Heart right ventricle (tissue), 16 donors: ENCODE results near the gene MAD1L1. TPM values are rescaled to one million over a fixed set of nuclear protein-coding genes. Genes with fewer than 3 reads are reported as not detected.

Experiments used
- ATAC-seq, 8 donors: fragments of 200-7000 bp; cut with Tn5 transposase; one replicate each; pipeline ENCODE4 v1.9.1; 2020; ENCODE audit warnings: mild to moderate bottlenecking in 8 of 8, moderate library complexity in 8 of 8, moderate number of reproducible peaks in 1 of 8
- DNase-seq, 2 donors: peaks; one replicate each; pipeline ENCODE4 v3.0.0-alpha.2; 2020
- H3K27ac ChIP-seq, 10 donors: fragments of 200-600 bp; sonication (generic) in 2 of 10; one replicate each; pipeline versions ENCODE4 v1.5.0 to v1.8.0; 2020 to 2022; ENCODE audit warnings: mild to moderate bottlenecking in 3 of 10
- H3K27me3 ChIP-seq, 7 donors: fragments of 200-600 bp; one replicate each; pipeline ENCODE4 v1.8.0; 2021 to 2022; ENCODE audit warnings: mild to moderate bottlenecking in 2 of 7
- H3K36me3 ChIP-seq, 9 donors: fragments of 200-600 bp; sonication (generic) in 1 of 9; one replicate each; pipeline versions ENCODE4 v1.5.0 to v1.8.0; 2020 to 2022; ENCODE audit warnings: mild to moderate bottlenecking in 2 of 9
- H3K4me1 ChIP-seq, 9 donors: fragments of 200-600 bp; sonication (generic) in 1 of 9; one replicate each; pipeline versions ENCODE4 v1.5.0 to v1.8.0; 2020 to 2022; ENCODE audit warnings: mild to moderate bottlenecking in 4 of 9
- H3K4me3 ChIP-seq, 10 donors: fragments of 200-600 bp; sonication (generic) in 2 of 10; one replicate each; pipeline versions ENCODE4 v1.5.0 to v1.8.0; 2020 to 2022; ENCODE audit warnings: mild to moderate bottlenecking in 7 of 10, moderate library complexity in 2 of 10
- H3K9me3 ChIP-seq, 11 donors: fragments of 200-600 bp in 10 of 11; sonication (generic) in 2 of 11; one replicate each; pipeline versions ENCODE4 v1.5.0 to v1.8.0; 2013 to 2022; ENCODE audit warnings: mild to moderate bottlenecking in 2 of 11, control low read depth in 1 of 11, moderate library complexity in 1 of 11
- CTCF ChIP-seq, 9 donors: fragments of 200-600 bp; sonication (generic) in 2 of 9; IDR thresholded peaks; one replicate each; pipeline versions ENCODE4 v1.5.0 to v1.8.0; 2021 to 2022; ENCODE audit warnings: antibody characterized with exemption in 9 of 9, mild to moderate bottlenecking in 5 of 9, moderate library complexity in 1 of 9
- WGBS, 2 donors: extraction: QIAGEN DNeasy Blood & Tissue Kit; methylation state at CpG; one replicate each; pipeline ENCODE4 v1.1.7; 2013; ENCODE audit warnings: inconsistent platforms in 1 of 2; 5-methylcytosine and 5-hydroxymethylcytosine counted together
- intact Hi-C, 10 donors: fragments of 100-400 bp; cut with DNase I; formaldehyde crosslinking; loops; one replicate each; pipeline versions ENCODE4 v1.11.1 to v1.14.2; 2022
- polyA plus RNA-seq, 2 donors: library from polyadenylated mRNA; stranded (reverse); fragments of 200-250 nt; gene quantifications; one replicate each; pipeline ENCODE4 v1.2.3, GENCODE V29; 2013
- total RNA-seq, 10 donors: library from RNA; stranded (reverse); fragmentation: NEBNext Ultra II Directional in 3 of 10; extraction: Animal tissue kit (Norgen Biotek cat#: 25700) in 3 of 10; gene quantifications; one replicate each; pipeline versions ENCODE4 v1.2.1 to v1.2.4, GENCODE V29; 2021 to 2023
- donor health status: Arrhythmogenic right ventricular cardiomyopathy.
- donor health status: ischemic (EF 13 %, LVEDD 7.1; RV severe dilation, severe dysfunction).
- donor health status: healthy with polysubstance abuse.
- donor health status: DM: no; HTN: yes; CAD: no.
- donor health status: DM: no; HTN: no; CAD: no.
- donor health status: ischemic (EF 25% LVEDD 6.9; RV normal size, moderate dysfunction).
- donor health status: ischemic (EF 25% LVEDD 5.7; RV mildly dilated, moderate dysfunction).
- donor health status: healthy.
- donor health status: DM: yes; HTN: yes; CAD: no.
- donor health status: Ischemic cardiomyopathy.
- donor health status: ischemic (EF 35%, LVEDD 5.7; RV mildly dilated, moderate dysfunction).
- donor health status: nonischemic (EF 11% LVEDD 7.7; RV severe dilation, severe dysfunction).
- donor health status: DM: yes; HTN: yes; CAD: no.
- donor health status: PGD.
- donor health status: ischemic (EF 29% LVEDD 5.4; RV normal size, mild dysfunction).
- donor health status: nonischemic (EF 23%, LVEDD 6.1; RV moderate dilation, normal function).

MAD1L1 gene
- total and polyA plus RNA-seq, 12 donors = 13.8 to 46.8 (median 20.2) TPM

- 88% methylated on average over 7 of the region's 7 CpGs for WGBS, 2 donors
- ATAC-seq (no peak), DNase-seq (peak in 1 of 2 donors; percentile 4)
- H3K4me1 ChIP-seq = peaks cover 0 to 29% (median 14%) of the 10 kb centered on the region in 9 donors
- no peaks in the 10 kb centered on the region for H3K27me3 ChIP-seq
- intact Hi-C loops = no loop called here
- H3K4me3 ChIP-seq = no peak overlapping the region
- no peak overlapping the region for H3K27ac ChIP-seq
- peaks cover 0 to 7% (median 0%) of the 10 kb centered on the region in 9 donors for H3K36me3 ChIP-seq
- no peaks in the 10 kb centered on the region for H3K9me3 ChIP-seq
- TF ChIP-seq CTCF (IDR thresholded peaks at IDR 0.05) = no peak
These were observed 182.3 kb downstream of the MAD1L1 start for GRCh38 chr7:2050511-2050866.

GRCh38 chr7:2049782-2050510, 182.8 kb downstream of the MAD1L1 start:
- TF ChIP-seq CTCF (IDR thresholded peaks at IDR 0.05) = no peak
- Histone ChIP-seq H3K27ac (no peak overlapping the region), H3K36me3 (peaks cover 0 to 7% (median 0%) of the 10 kb centered on the region in 9 donors), H3K4me1 (peaks cover 0 to 29% (median 14%) of the 10 kb centered on the region in 9 donors), H3K27me3 (no peaks in the 10 kb centered on the region), H3K4me3 (no peak overlapping the region), H3K9me3 (no peaks in the 10 kb centered on the region)
- intact Hi-C loops = no loop called here
- 91 to 94% methylated on average over 31 to 34 of the region's 37 CpGs for WGBS, 2 donors
- ATAC-seq (no peak), DNase-seq (peak in 1 of 2 donors; percentile 3)

GRCh38 chr7:2049111-2049781, 183.5 kb downstream of the MAD1L1 start:
- intact Hi-C loops = no loop called here
- Histone ChIP-seq H3K4me1 (peaks cover 0 to 29% (median 14%) of the 10 kb centered on the region in 9 donors), H3K36me3 (peaks cover 0 to 7% (median 0%) of the 10 kb centered on the region in 9 donors), H3K27me3 (no peaks in the 10 kb centered on the region), H3K27ac (no peak overlapping the region), H3K4me3 (no peak overlapping the region), H3K9me3 (no peaks in the 10 kb centered on the region)
- DNase-seq (peak in 1 of 2 donors; percentile 3), ATAC-seq (no peak)
- 91% methylated on average over 15 of the region's 15 CpGs for WGBS, 2 donors
- TF ChIP-seq CTCF (IDR thresholded peaks at IDR 0.05) = no peak

GRCh38 chr7:2048531-2048930, 184.2 kb downstream of the MAD1L1 start:
- Histone ChIP-seq H3K4me1 (peaks cover 0 to 29% (median 14%) of the 10 kb centered on the region in 9 donors), H3K27ac (no peak overlapping the region), H3K9me3 (no peaks in the 10 kb centered on the region), H3K4me3 (no peak overlapping the region), H3K36me3 (peaks cover 0 to 1% (median 0%) of the 10 kb centered on the region in 9 donors), H3K27me3 (no peaks in the 10 kb centered on the region)
- 93% methylated on average over 11 of the region's 11 CpGs for WGBS, 2 donors
- no peak for TF ChIP-seq CTCF (IDR thresholded peaks at IDR 0.05)
- DNase-seq = no peak
- intact Hi-C loops = no loop called here
- no peak for ATAC-seq
